ENCODE measurements around the gene PEX14.

The PEX14 gene

DNA sequence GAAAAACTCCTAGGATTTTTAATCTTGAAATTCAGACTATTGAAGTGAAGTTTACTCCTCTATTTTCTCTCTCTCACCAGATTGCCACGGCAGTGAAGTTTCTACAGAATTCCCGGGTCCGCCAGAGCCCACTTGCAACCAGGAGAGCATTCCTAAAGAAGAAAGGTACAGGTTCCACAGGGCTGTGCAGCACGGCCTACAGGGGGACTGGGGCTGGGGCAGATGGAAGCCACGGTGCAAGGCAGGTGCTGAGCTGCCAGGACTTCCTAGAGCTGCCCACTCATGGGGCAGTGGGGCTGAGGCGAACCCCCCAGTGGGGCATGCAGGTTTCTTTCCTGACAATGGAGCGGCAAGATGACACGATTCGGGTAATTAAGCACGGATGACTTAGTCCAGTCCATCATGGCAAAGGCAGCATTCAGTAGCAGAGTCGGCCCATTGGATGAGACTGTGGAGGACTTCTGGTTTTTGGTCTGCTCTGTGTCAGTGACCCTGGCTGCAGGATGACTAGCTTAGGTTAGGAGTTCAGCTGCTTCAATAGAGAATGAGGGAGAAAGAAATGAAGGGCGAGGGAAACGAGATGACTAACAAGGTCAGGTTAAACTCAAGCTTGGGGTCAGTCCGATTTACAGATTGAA, 61.5 kb downstream of the PEX14 start:
- POLR2A ChIA-PET (ENCODE audit: low non-redundant PET), result no interaction called here

GRCh38 chr1:10537082-10537766, 62.5 kb downstream of the PEX14 start:
- TF ChIP-seq CTCF (conservative IDR thresholded peaks at IDR 0.05; ENCODE audit: low read depth), result no peak
- DNase-seq (ENCODE audit: low spot score), result no peak
- ChIA-PET CTCF (interaction anchor here (0.6 kb wide), 2 partner anchors 60 to 588 kb away, joined by 3 to 4 read pairs; no protein-coding TSS in a partner anchor), POLR2A (ENCODE audit: low non-redundant PET) (no interaction called here)
- H3K27ac ChIP-seq, result no peak overlapping the region

More for the DNA sequence above, 61.5 kb downstream of the PEX14 start:
- no peak overlapping the region for H3K27ac ChIP-seq
- CTCF ChIA-PET, result interaction anchor here (0.6 kb wide), 1 partner anchor 587 kb away, joined by 4 read pairs; no protein-coding TSS in a partner anchor
- no peak for TF ChIP-seq CTCF (conservative IDR thresholded peaks at IDR 0.05; ENCODE audit: low read depth)
- DNase-seq (ENCODE audit: low spot score), result no peak

DNA sequence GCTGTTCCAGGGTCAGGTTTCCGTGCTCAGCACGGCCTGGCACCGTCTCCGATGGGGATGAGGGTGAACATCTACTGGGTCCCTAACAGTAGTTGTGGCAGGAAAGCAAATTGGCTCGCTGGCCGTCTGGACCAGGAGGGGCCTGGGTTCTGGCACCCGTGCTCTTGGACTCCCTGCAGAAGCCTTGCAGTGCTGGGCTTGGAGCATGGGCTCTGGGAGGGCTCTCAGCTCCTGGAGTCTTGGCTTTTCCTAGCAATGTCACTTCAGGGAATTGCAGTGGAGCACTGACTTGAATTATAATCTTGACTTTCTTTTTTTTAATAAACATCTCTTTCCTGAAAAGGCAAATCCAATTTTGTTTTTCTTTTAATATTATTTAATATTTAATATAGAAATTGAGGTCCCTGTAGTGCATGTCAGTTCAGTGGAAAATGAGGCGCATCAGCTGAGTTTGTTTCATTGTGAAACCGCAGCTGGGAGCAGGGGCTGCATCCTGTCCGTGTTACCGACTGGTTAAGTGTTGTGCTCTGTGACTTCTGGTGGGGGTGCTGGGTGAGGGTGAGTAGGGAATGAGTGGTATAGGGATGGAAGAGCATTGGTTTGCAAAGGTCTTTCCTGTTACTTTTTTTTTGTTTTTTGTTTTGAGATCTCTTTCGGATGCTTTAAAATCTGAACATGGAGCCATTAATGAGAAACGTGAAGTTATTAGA, 64.1 kb downstream of the PEX14 start:
- CTCF ChIA-PET, result no interaction called here
- POLR2A ChIA-PET (ENCODE audit: low non-redundant PET), result no interaction called here
- H3K27ac ChIP-seq, result no peak overlapping the region
- DNase-seq (ENCODE audit: low spot score), result no peak
- TF ChIP-seq CTCF (conservative IDR thresholded peaks at IDR 0.05; ENCODE audit: low read depth), result no peak

DNA sequence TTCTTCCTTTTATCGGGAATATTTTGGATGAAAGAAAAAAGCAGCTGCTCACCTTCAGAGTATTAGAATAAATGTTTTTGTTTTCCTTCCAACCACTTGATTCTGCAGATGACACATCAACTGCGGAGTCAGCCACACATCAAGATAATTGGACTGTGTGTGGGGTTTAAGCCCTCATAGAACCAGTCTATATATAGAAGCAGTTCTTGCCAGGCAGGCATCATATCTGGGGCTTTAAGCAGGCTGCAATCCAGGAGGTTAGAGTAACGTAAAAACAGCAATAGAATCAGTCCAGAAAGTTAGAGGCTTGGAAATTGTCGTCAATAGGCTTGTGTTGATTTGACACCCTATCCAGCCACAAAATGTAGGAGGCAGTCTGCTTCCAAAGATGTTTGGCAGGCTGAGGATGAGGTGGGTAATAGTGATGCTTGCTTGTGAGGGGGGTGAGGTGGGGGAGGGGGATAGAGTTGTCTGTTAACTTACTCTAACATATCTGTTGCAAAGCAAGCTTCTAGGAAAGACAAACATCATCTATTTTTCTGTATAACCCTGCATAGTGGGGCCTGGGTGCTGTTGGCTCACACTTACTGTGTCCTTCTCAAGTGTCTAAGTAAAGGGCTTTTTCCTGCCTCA, 64.8 kb downstream of the PEX14 start:
- no peak for TF ChIP-seq CTCF (conservative IDR thresholded peaks at IDR 0.05; ENCODE audit: low read depth)
- no peak for DNase-seq (ENCODE audit: low spot score)
- POLR2A ChIA-PET (ENCODE audit: low non-redundant PET), result no interaction called here
- CTCF ChIA-PET, result no interaction called here
- H3K27ac ChIP-seq, result no peak overlapping the region

- ChIA-PET POLR2A (ENCODE audit: low non-redundant PET) (no interaction called here), CTCF (interaction anchor here (0.8 kb wide), 1 partner anchor 16 kb away, joined by 3 read pairs; no protein-coding TSS in a partner anchor)
- TF ChIP-seq CTCF (conservative IDR thresholded peaks at IDR 0.05; ENCODE audit: low read depth), result no peak
- DNase-seq (ENCODE audit: low spot score), result no peak
- H3K27ac ChIP-seq, result no peak overlapping the region
Observed at GRCh38 chr1:10540277-10541005, 65.7 kb downstream of the PEX14 start.

DNA sequence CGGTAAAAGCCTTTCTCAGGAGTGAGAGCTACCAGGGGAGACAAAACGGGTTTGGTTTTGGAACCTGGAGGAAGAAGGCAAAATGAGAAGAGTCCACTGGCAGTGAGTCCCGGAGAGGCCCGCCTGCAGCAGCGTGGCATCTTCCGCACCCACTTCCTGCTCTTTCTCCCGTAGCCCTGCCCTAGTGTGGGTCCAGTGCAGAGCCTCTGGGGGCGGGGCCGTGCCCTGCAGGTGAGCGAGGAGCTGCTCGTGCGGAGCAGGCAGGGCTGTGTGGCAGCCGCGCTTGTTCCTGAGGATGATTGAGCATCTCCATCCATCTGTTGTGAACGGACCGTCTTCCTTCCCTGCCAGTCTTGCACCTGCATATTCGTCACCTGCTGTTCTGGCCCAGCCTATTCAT, 66.5 kb downstream of the PEX14 start:
- H3K27ac ChIP-seq, result no peak overlapping the region
- ChIA-PET POLR2A (ENCODE audit: low non-redundant PET) (no interaction called here), CTCF (no interaction called here)
- no peak for TF ChIP-seq CTCF (conservative IDR thresholded peaks at IDR 0.05; ENCODE audit: low read depth)
- no peak for DNase-seq (ENCODE audit: low spot score)

Measured in RWPE1 (cell line).